HepG2 (cell line): ENCODE results near the gene ZNRD2. TPM values are rescaled to one million over a fixed set of nuclear protein-coding genes. Genes with fewer than 3 reads are reported as not detected.
A peak's percentile ranks its signal among the peaks of the same experiment; 100 is the strongest.

Experiments
- KLF13 ChIP-seq: sonication (generic); formaldehyde crosslinking; IDR thresholded peaks from 2 replicates; pipeline ENCODE4 v1.4.0; 2020; ENCODE audit warnings: mild to moderate bottlenecking, missing genetic modification reagents
- MEIS2 ChIP-seq: sonication (generic); formaldehyde crosslinking; IDR thresholded peaks from 2 replicates; pipeline ENCODE4 v1.9.0; 2021; ENCODE audit warnings: mild to moderate bottlenecking, missing genetic modification reagents
- RBM22 ChIP-seq: fragments of 200-400 bp; formaldehyde crosslinking; optimal IDR thresholded peaks from 2 replicates; pipeline ENCODE3; 2017; ENCODE audit warnings: mild to moderate bottlenecking, low read length, moderate library complexity
- TBX3 ChIP-seq: fragments of 450-650 bp; IDR thresholded peaks from 2 replicates; pipeline ENCODE4 v1.6.1; 2017; ENCODE audit warnings: antibody characterized with exemption, mild to moderate bottlenecking, inconsistent platforms, borderline replicate concordance
- ZNF264 ChIP-seq: sonication (generic); formaldehyde crosslinking; IDR thresholded peaks from 2 replicates; pipeline ENCODE4 v1.4.0; 2020; ENCODE audit warnings: missing genetic modification reagents
- ZNF34 ChIP-seq: sonication (generic); formaldehyde crosslinking; IDR thresholded peaks from 2 replicates; pipeline ENCODE4 v1.4.0; 2020; ENCODE audit warnings: mild to moderate bottlenecking, missing genetic modification reagents, borderline replicate concordance
- polyA plus RNA-seq, 8 experiments: library from polyadenylated mRNA; depleted of rRNA in 3 of 8; stranded (reverse) in 7 of 8; unstranded in 1 of 8; fragments of >200 nt; fragmentation: Illumina TruSeq in 4 of 8; extraction: Trizol in 4 of 8; gene quantifications; 2 replicates each; pipeline versions ENCODE4 v1.2.1 to v1.2.3, GENCODE V29; 2011 to 2016; ENCODE audit warnings: low read depth in 4 of 8, missing spikeins in 1 of 8, mixed read lengths in 1 of 8; ENCODE audit not compliant: insufficient read depth in 1 of 8
- total RNA-seq, 5 experiments: library from RNA; depleted of rRNA; stranded (reverse); fragments of >200 nt; fragmentation: Illumina TruSeq; extraction: Trizol; gene quantifications; 2 replicates each; pipeline ENCODE4 v1.2.3, GENCODE V29; 2016; ENCODE audit warnings: low read depth in 1 of 5
- TF ChIP-seq, protein P1 (sequence below): sonication (generic); formaldehyde crosslinking; IDR thresholded peaks from 2 replicates; pipeline ENCODE4 v1.4.0; 2020; ENCODE audit warnings: low read depth, mild to moderate bottlenecking, missing genetic modification reagents
- TF ChIP-seq, protein P2 (sequence below): sonication (generic); formaldehyde crosslinking; IDR thresholded peaks from 2 replicates; pipeline ENCODE4 v1.4.0; 2020; ENCODE audit warnings: low read depth, missing genetic modification reagents
- TF ChIP-seq, protein P3 (sequence below): sonication (generic); formaldehyde crosslinking; IDR thresholded peaks from 2 replicates; pipeline ENCODE4 v1.5.1; 2020; ENCODE audit warnings: missing genetic modification reagents, mild to moderate bottlenecking, borderline replicate concordance
- TF ChIP-seq, protein P4 (sequence below): sonication (generic); formaldehyde crosslinking; IDR thresholded peaks from 2 replicates; pipeline ENCODE4 v1.9.0; 2022; ENCODE audit warnings: missing genetic modification reagents, mild to moderate bottlenecking, borderline replicate concordance

The ZNRD2 gene
- total and polyA plus RNA-seq, 2 of the 13 experiments (the other 11 are each of a cell fraction or from before 2014, with no cell fraction given) = 29.2 to 34.0 TPM

DNA sequence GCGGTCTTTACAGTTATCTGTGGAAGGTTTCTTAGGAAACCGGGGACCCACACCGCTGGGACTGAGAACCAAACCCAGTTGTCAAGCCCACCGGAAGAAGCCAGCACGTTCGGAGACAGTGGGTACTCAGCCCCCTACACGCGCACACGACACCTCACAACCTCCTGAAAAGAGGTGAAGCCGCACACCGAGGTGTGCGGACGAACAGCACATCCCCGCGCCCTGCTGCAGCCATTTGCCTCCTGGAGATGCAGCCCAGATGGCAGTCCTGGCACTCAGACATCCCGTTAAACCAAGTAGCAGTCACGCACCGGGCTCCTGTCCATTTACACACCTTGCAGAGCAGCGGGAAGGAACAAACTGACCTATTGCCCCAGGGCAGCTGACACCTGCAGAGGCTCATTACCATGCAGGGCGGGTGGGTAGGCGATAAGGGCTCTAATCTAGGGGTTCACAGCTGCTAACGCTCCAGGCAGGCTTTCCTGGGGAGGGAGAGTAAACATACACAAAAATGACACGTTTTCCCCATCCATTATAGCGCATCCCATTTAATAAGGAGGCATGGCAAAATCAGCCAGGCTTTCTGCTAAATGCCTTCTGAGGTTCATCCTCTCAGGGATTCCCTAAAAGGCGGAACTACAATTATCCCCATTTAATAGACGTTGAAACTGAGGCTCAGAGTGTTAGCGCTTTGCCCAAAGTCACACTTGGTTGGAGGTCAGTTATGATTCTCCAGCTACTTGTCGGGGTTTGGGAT lies 4.7 kb downstream of the ZNRD2 start (continued):
- TF ChIP-seq, protein P1, sequence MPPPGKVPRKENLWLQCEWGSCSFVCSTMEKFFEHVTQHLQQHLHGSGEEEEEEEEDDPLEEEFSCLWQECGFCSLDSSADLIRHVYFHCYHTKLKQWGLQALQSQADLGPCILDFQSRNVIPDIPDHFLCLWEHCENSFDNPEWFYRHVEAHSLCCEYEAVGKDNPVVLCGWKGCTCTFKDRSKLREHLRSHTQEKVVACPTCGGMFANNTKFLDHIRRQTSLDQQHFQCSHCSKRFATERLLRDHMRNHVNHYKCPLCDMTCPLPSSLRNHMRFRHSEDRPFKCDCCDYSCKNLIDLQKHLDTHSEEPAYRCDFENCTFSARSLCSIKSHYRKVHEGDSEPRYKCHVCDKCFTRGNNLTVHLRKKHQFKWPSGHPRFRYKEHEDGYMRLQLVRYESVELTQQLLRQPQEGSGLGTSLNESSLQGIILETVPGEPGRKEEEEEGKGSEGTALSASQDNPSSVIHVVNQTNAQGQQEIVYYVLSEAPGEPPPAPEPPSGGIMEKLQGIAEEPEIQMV = 0 out of 2 replicates have a peak, but pooled peaks have one; percentile 34
- TF ChIP-seq, protein P2, sequence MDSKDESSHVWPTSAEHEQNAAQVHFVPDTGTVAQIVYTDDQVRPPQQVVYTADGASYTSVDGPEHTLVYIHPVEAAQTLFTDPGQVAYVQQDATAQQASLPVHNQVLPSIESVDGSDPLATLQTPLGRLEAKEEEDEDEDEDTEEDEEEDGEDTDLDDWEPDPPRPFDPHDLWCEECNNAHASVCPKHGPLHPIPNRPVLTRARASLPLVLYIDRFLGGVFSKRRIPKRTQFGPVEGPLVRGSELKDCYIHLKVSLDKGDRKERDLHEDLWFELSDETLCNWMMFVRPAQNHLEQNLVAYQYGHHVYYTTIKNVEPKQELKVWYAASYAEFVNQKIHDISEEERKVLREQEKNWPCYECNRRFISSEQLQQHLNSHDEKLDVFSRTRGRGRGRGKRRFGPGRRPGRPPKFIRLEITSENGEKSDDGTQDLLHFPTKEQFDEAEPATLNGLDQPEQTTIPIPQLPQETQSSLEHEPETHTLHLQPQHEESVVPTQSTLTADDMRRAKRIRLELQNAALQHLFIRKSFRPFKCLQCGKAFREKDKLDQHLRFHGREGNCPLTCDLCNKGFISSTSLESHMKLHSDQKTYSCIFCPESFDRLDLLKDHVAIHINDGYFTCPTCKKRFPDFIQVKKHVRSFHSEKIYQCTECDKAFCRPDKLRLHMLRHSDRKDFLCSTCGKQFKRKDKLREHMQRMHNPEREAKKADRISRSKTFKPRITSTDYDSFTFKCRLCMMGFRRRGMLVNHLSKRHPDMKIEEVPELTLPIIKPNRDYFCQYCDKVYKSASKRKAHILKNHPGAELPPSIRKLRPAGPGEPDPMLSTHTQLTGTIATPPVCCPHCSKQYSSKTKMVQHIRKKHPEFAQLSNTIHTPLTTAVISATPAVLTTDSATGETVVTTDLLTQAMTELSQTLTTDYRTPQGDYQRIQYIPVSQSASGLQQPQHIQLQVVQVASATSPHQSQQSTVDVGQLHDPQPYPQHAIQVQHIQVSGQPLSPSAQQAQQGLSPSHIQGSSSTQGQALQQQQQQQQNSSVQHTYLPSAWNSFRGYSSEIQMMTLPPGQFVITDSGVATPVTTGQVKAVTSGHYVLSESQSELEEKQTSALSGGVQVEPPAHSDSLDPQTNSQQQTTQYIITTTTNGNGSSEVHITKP = 0 out of 2 replicates have a peak, but pooled peaks have one; percentile 3
- TF ChIP-seq, protein P3, sequence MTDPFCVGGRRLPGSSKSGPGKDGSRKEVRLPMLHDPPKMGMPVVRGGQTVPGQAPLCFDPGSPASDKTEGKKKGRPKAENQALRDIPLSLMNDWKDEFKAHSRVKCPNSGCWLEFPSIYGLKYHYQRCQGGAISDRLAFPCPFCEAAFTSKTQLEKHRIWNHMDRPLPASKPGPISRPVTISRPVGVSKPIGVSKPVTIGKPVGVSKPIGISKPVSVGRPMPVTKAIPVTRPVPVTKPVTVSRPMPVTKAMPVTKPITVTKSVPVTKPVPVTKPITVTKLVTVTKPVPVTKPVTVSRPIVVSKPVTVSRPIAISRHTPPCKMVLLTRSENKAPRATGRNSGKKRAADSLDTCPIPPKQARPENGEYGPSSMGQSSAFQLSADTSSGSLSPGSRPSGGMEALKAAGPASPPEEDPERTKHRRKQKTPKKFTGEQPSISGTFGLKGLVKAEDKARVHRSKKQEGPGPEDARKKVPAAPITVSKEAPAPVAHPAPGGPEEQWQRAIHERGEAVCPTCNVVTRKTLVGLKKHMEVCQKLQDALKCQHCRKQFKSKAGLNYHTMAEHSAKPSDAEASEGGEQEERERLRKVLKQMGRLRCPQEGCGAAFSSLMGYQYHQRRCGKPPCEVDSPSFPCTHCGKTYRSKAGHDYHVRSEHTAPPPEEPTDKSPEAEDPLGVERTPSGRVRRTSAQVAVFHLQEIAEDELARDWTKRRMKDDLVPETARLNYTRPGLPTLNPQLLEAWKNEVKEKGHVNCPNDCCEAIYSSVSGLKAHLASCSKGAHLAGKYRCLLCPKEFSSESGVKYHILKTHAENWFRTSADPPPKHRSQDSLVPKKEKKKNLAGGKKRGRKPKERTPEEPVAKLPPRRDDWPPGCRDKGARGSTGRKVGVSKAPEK = 0 out of 2 replicates have a peak, but pooled peaks have one; percentile 2
- TF ChIP-seq TBX3 (no peak), ZNF34 (CRISPR knock-in tag) (no peak), MEIS2 (CRISPR knock-in tag) (no peak), RBM22 (peak; percentile 66), KLF13 (CRISPR knock-in tag) (no peak), ZNF264 (CRISPR knock-in tag) (no peak)
- TF ChIP-seq, protein P4, sequence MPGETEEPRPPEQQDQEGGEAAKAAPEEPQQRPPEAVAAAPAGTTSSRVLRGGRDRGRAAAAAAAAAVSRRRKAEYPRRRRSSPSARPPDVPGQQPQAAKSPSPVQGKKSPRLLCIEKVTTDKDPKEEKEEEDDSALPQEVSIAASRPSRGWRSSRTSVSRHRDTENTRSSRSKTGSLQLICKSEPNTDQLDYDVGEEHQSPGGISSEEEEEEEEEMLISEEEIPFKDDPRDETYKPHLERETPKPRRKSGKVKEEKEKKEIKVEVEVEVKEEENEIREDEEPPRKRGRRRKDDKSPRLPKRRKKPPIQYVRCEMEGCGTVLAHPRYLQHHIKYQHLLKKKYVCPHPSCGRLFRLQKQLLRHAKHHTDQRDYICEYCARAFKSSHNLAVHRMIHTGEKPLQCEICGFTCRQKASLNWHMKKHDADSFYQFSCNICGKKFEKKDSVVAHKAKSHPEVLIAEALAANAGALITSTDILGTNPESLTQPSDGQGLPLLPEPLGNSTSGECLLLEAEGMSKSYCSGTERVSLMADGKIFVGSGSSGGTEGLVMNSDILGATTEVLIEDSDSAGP = 0 out of 2 replicates have a peak, but pooled peaks have one; percentile 22
